CD4-positive, alpha-beta T cell treated with Interferon gamma for 1 hour (primary cell): ENCODE data around the gene HMCN2.
"Not testable (repeated sequence)": the region's sequence is repeated elsewhere in the genome, so short reads cannot be mapped to it uniquely, and the experiment has no call there.

Source experiments
- DNase-seq: peaks from one replicate; pipeline ENCODE4 v3.0.0-alpha.2; 2020

HMCN2 gene

GRCh38 chr9:130333041-130333711 is 67.6 kb downstream of the HMCN2 start:
- DNase-seq = no peak

GRCh38 chr9:130333712-130334062 is 68.1 kb downstream of the HMCN2 start:
- no peak for DNase-seq

GRCh38 chr9:130334915-130335314 is 69.4 kb downstream of the HMCN2 start:
- DNase-seq = no peak

DNA sequence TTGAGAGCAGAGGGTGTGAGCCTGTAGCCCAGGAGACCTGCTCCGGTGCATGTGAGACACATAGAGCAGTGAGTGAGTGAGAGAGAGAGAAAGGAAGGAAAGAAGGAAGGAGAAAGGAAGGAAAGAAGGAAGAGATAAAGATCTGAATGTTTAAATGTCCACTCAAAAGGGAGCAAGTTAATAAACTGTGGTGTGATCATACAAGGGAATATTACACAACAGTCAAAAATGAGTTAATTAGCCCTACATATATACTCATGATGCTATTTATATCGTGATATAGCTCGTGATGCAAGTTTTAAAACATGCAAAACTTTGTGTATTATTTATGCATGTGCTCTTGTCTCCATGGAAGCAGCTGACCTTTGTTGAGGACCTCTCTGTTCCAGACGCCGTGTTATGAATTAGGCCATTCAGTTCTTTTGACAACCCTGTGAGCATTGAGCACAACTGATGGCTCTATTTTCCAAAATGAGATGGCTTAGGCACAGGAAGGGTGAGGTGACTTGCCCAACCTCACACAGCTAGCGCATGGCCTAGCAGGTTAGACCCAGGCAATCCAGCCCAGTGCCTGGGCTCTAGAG is 70.6 kb downstream of the HMCN2 start:
- no peak for DNase-seq

GRCh38 chr9:130336885-130337284 is 71.3 kb downstream of the HMCN2 start:
- no peak for DNase-seq

GRCh38 chr9:130337318-130337717 is 71.8 kb downstream of the HMCN2 start:
- no peak for DNase-seq

- DNase-seq = no peak
Observed at GRCh38 chr9:130337784-130338380, 72.3 kb downstream of the HMCN2 start.

DNA sequence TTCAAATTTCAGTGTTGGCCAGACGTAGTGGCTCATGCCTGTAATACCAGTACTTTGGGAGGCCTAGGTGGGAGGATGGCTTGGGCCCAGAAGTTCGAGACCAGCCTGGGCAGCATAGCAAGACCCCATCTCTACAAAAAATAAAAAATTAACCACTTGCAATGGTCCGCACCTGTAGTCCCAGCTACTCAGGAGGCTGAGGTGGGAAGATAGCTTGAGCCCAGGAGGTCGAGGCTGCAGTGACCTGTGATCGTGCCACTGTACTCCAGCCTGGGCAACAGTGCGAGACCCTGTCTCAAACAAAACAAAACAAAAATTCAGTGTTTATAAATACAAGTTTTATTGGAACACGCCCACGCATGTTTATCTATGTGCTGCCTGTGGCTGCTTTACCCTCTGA is 73.3 kb downstream of the HMCN2 start:
- not testable (repeated sequence) for DNase-seq

DNA sequence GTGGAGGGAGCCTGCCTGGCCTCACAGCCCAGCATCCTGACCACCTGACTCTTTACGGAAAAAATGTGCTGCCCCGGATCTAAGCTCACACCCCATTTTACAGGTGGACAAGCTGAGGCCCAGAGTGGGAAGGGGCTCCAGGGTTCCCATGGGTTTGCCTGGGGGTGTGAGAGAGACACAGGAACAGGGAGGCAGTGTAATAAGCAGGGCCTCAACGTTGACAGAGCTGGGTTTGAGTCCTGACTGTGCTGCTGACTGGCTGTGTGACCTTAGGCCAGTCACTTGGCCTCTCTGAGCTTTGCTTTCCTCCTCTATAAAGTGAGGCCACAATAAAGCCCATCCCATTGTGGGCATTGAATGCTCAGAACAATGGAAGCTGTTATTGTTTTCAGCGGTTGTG is 73.7 kb downstream of the HMCN2 start:
- DNase-seq = no peak

DNA sequence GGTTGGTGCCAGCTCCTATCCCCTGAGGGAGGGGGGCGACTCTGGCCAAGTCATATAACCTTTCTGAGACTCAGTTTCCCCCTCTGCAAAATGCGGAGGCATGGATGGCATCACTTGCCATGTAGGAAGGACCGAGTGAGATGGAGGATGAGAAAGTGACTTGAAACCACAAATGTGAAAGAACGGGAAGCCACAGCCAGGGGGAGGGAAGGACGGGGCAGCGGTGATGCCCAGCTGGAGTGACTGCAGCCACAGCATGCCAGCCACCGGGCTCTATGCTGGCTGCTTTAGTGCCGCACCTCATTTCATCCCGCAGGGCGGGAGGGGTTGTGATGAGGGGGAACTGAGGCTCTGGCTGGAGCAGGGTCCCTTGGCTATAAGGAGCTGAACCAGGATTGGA is 74.5 kb downstream of the HMCN2 start:
- no peak for DNase-seq

GRCh38 chr9:130340557-130340956 is 75.0 kb downstream of the HMCN2 start:
- DNase-seq = not testable (repeated sequence)

DNA sequence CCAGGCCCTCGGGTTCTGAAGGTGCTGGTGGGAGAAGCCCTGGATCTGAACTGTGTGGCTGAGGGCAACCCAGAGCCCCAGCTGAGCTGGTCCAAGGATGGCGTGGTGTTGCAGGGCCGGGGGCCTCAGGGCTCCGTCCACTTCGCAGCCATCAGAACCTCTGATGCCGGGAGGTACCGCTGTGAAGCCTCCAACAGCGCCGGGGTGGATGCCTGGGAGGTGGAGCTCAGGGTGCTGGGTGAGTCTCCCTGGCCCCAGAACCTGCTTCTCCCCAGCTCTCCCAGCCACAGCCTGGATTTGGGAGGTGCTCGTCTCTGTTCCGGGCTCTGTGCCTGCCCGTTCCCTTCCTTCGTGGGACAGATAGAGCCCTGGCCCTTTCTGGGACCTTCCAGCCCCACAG is 75.6 kb downstream of the HMCN2 start:
- no peak for DNase-seq

- no peak for DNase-seq
Observed at GRCh38 chr9:130341839-130342713, 76.5 kb downstream of the HMCN2 start.

DNA sequence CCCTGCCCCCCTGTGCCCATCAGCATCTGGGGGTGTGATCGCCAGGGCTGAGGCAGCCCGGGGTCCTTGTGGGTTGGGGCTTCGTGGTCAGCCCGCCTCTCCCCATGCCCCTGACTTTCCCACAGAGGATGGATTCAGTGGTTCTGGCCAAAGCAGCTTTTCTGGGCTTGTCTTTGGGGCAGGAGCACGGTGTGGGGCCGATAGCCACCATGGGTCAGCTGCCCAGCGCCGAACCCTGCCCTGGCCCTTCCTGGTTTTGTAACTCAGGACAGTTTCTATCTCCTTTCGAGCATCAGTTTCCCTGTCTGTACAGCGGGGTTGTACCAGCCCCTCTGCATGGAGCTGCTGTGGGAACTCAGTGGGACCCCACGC is 77.1 kb downstream of the HMCN2 start:
- no peak for DNase-seq

GRCh38 chr9:130343445-130343918 is 77.9 kb downstream of the HMCN2 start:
- DNase-seq = no peak

GRCh38 chr9:130344366-130344765 is 78.8 kb downstream of the HMCN2 start:
- no peak for DNase-seq

GRCh38 chr9:130345009-130345896 is 79.7 kb downstream of the HMCN2 start:
- DNase-seq = no peak

GRCh38 chr9:130345897-130346385 is 80.4 kb downstream of the HMCN2 start:
- no peak for DNase-seq

- DNase-seq = no peak
Observed at GRCh38 chr9:130346431-130346830, 80.9 kb downstream of the HMCN2 start.

DNA sequence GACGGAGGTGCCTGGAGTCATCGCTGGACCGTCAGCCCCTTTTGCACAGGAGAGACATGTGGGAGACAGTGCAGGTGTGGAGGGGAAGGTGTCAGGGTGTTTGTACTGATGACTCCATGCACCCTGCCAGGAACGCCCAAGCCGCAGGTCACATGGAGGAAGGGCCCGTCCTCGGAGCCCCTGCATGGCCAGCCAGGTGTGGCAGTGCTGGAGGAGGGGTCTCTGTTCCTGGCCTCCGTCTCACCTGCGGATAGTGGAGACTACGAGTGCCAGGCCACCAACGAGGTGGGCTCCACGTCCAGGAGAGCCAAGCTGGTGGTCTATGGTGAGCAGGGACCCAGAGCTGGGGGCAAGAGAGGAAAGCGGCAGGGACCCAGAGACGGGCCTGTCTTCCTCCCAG is 81.5 kb downstream of the HMCN2 start:
- DNase-seq = no peak

DNA sequence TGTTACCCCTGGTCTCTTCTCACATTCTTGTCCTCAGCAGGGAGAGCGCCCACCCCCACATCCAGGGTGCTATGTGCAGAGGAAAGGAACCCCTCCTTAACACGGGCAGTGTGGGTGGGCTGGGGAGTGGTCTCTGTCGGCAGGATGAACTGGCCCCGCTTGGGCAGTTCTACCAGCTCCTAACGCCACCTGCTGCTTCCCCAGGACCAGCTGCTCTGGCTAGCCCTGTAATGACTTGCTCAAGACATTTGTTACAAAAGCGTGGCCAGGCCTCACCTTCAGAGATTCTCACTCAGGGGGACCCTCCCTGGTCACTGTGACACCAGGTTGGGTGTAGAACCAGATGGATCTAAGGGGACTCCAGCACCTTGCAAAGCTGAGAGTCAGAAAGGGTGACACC is 82.4 kb downstream of the HMCN2 start:
- no peak for DNase-seq

DNA sequence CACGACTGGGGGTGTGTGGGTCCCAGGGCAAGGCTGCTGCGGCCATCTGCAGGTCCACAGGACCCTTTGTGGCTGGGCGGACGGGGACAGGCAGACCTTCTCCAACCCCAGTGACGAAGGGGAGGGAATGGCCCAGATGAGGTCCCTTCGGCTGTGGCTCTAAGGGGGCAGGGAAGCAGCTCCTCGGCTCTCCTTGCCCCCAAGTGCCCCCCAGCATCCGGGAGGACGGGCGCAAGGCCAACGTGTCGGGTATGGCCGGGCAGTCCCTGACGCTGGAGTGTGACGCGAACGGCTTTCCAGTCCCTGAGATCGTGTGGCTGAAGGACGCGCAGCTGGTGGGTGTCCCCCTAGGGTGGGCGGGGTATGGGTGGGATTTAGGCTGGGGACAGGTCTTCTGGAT is 82.8 kb downstream of the HMCN2 start:
- DNase-seq = no peak
